Adrenal gland (tissue), 12 donors: ENCODE measurements around the gene ZFHX3. TPM values are rescaled to one million over a fixed set of nuclear protein-coding genes. Genes with fewer than 3 reads are reported as not detected.

Source experiments
- DNase-seq, 7 donors: peaks; one replicate each; pipeline ENCODE4 v3.0.0-alpha.2; 2019 to 2020
- H3K27ac ChIP-seq, 5 donors: fragments of 200-600 bp; sonication (generic) in 4 of 5; 1 replicate in 3 of 5; 2 replicates in 2 of 5; pipeline versions ENCODE4 v1.5.1 to v1.8.0; 2016 to 2020; ENCODE audit warnings: mild to moderate bottlenecking in 1 of 5
- H3K27me3 ChIP-seq: fragments of 200-600 bp; 2 replicates; pipeline ENCODE4 v1.8.0; 2021
- H3K36me3 ChIP-seq, 2 donors: fragments of 200-600 bp; replicated peaks in 1 of 2; 1 replicate in 1 of 2; 2 replicates in 1 of 2; pipeline versions ENCODE4 v1.5.1 to v1.8.0; 2018 to 2022
- H3K4me1 ChIP-seq, 2 donors: fragments of 200-600 bp; replicated peaks in 1 of 2; 1 replicate in 1 of 2; 2 replicates in 1 of 2; pipeline versions ENCODE4 v1.5.1 to v1.8.0; 2018 to 2021
- H3K4me3 ChIP-seq, 4 donors: fragments of 200-600 bp; sonication (generic) in 3 of 4; one replicate each; pipeline ENCODE4 v1.5.1; 2016 to 2018
- H3K9me3 ChIP-seq, 3 donors: fragments of 200-600 bp; sonication (generic) in 1 of 3; replicated peaks in 1 of 3; 1 replicate in 2 of 3; 2 replicates in 1 of 3; pipeline versions ENCODE4 v1.5.1 to v1.8.0; 2016 to 2021
- POLR2A ChIP-seq, 2 donors: fragments of 450-650 bp; IDR thresholded peaks; one replicate each; pipeline ENCODE4 v1.6.1; 2017; ENCODE audit warnings: antibody characterized with exemption in 2 of 2, mild to moderate bottlenecking in 2 of 2, moderate library complexity in 1 of 2
- WGBS, 4 donors: extraction: QIAGEN DNeasy Blood & Tissue Kit in 2 of 4; methylation state at CpG; one replicate each; pipeline versions ENCODE4 v1.1.5 to v1.1.7; 2013 to 2017; 5-methylcytosine and 5-hydroxymethylcytosine counted together
- intact Hi-C, 2 donors: fragments of 100-400 bp; cut with DNase I; formaldehyde crosslinking; loops; one replicate each; pipeline versions ENCODE4 v1.14.1 to v1.15.0; 2022 to 2023
- polyA plus RNA-seq, 3 donors: library from polyadenylated mRNA; stranded (reverse); fragments of 200-250 nt in 2 of 3; fragments of 350-450 nt in 1 of 3; fragmentation: Illumina TruSeq in 1 of 3; extraction: RNeasy Lipid Tissue Mini Kit (QIAGEN cat#74804) in 1 of 3; gene quantifications; one replicate each; pipeline ENCODE4 v1.2.3, GENCODE V29; 2013 to 2014
- total RNA-seq, 9 donors: library from RNA; depleted of rRNA in 4 of 9; stranded (reverse); fragments of >200 nt in 4 of 9; fragments of 120-200 nt in 1 of 9; fragmentation: NEBNext Ultra II Directional in 1 of 9; extraction: Animal tissue kit (Norgen Biotek cat#: 25700) in 1 of 9; gene quantifications; one replicate each; pipeline versions ENCODE4 v1.1.0 to v1.2.4, GENCODE V29; 2013 to 2023
- TF ChIP-seq, protein P1 (sequence below), 6 experiments: fragments of 450-650 bp in 4 of 6; fragments of 200-600 bp in 2 of 6; sonication (generic) in 1 of 6; IDR thresholded peaks; 1 replicate in 5 of 6; 2 replicates in 1 of 6; pipeline versions ENCODE4 v1.5.1 to v1.8.0; 2016 to 2021; ENCODE audit warnings: antibody characterized with exemption in 6 of 6, mild to moderate bottlenecking in 2 of 6, moderate library complexity in 1 of 6
- donor health status: healthy with polysubstance abuse.
- donor health status: Bipolar disorder and iron deficiency.
- donor health status: DM: yes; HTN: yes; CAD: no.
- donor health status: DM: no; HTN: no; CAD: no.
- donor health status: DM: no; HTN: no; CAD: no.
- donor health status: DM: yes; HTN: yes; CAD: no.

ZFHX3 gene
- total and polyA plus RNA-seq, 12 donors = 2.4 to 31.6 (median 19.3) TPM

DNA sequence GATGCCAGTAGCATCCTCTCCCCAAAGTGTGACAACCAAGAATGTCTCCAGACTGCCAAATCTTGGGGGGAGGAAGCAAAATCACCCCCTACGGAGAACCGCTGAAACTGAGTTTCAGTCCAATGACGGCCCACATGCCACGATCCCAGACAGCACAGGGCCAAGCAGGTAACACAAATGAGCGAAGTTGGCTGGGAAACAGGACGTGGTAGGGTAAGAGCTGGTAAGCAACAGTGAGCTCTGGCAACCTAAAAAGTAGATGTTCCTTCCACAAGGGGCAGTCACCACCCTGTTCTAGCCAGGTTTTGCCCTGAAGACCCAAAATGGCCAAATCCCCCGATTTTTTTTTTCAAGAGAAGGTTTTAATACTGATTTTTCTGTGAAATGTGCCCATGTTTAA lies 25.4 kb downstream of the ZFHX3 start:
- peak overlapping the region in 3 of 5 donors; percentile 27 to 73 (median 56) for H3K27ac ChIP-seq
- peaks cover 40 to 66% of the 10 kb centered on the region in 2 donors for H3K4me1 ChIP-seq
- WGBS, 4 donors = 82 to 94% (median 85%) methylated on average over 7 of the region's 7 CpGs
- TF ChIP-seq, protein P1, sequence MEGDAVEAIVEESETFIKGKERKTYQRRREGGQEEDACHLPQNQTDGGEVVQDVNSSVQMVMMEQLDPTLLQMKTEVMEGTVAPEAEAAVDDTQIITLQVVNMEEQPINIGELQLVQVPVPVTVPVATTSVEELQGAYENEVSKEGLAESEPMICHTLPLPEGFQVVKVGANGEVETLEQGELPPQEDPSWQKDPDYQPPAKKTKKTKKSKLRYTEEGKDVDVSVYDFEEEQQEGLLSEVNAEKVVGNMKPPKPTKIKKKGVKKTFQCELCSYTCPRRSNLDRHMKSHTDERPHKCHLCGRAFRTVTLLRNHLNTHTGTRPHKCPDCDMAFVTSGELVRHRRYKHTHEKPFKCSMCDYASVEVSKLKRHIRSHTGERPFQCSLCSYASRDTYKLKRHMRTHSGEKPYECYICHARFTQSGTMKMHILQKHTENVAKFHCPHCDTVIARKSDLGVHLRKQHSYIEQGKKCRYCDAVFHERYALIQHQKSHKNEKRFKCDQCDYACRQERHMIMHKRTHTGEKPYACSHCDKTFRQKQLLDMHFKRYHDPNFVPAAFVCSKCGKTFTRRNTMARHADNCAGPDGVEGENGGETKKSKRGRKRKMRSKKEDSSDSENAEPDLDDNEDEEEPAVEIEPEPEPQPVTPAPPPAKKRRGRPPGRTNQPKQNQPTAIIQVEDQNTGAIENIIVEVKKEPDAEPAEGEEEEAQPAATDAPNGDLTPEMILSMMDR (IDR thresholded peaks at IDR 0.05) = no peak
- TF ChIP-seq POLR2A (IDR thresholded peaks at IDR 0.05) = no peak
- H3K36me3 ChIP-seq = no peaks in the 10 kb centered on the region
- no peak overlapping the region for H3K4me3 ChIP-seq
- DNase-seq = peak in 1 of 7 donors; percentile 47
- intact Hi-C loops = no loop called here
- H3K27me3 ChIP-seq = no peaks in the 10 kb centered on the region
- no peaks in the 10 kb centered on the region for H3K9me3 ChIP-seq

DNA sequence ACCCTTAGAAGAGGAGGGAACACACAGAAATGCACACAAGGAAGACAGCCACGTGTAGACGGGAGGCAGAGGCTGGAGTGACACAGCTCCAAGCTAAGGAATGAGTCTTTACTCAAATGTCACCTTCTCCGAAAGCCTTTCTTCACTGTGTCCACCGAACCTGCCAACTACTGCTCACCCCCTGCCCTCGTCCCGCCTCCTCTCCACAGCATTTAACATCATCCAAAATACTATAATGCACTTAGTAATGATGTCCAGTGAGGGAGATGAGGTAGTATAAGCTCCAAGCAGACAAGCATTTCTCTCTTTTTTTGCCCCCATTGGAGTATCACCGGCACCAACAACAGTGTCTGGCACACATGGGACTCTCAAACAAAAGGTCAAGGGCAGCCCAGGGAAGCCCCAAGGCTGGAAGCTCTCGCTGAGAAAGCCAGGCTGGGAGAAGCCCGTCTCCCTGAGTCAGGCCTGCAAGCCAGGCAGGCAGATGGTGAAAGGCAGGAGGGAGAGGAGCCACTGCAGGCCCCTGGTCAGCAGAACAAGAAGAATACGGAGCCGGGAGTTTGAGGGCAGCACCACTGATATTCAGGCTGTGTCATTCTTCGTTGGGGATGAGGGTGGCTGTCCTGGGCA lies 25.9 kb downstream of the ZFHX3 start:
- H3K27ac ChIP-seq = peak overlapping the region in 4 of 5 donors; percentile 27 to 73 (median 45)
- intact Hi-C loops = no loop called here
- WGBS, 4 donors = 53 to 67% (median 56%) methylated on average over 10 to 12 of the region's 12 CpGs

DNA sequence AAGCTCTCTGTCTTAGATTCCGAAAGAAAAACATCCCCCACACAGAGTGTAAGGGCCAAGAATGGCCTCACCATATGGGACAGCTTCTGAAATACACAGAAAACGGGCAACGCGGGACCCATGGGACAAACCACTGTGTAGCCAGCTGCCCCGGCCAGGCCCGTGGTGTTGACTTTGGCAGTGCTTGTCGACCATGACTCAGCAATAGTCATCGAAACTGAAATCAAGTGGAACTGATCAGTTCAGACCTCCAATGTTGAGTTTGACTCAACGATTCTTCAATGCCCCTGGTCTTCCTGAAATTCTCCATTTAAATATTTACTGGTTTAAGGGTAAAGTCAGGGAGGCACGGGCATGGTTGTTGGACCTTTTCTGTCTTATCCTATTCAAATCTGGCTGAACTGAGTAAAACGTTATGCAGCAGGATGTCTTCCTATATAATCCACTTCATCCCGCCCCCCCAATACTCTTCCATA lies 27.5 kb downstream of the ZFHX3 start:
- Histone ChIP-seq H3K27ac (peak overlapping the region; percentile 4 to 87 (median 65)), H3K4me3 (no peak overlapping the region), H3K36me3 (no peaks in the 10 kb centered on the region), H3K4me1 (peaks cover 37 to 71% of the 10 kb centered on the region in 2 donors), H3K9me3 (no peaks in the 10 kb centered on the region), H3K27me3 (no peaks in the 10 kb centered on the region)
- DNase-seq = peak; percentile 63 to 88 (median 82)
- intact Hi-C loops = no loop called here
- WGBS, 4 donors = 39 to 52% (median 48%) methylated on average over 10 to 12 of the region's 12 CpGs
- no peak for TF ChIP-seq POLR2A (IDR thresholded peaks at IDR 0.05)
- TF ChIP-seq, protein P1 (IDR thresholded peaks at IDR 0.05) = no peak

More for the DNA sequence above, 25.9 kb downstream of the ZFHX3 start:
- H3K9me3 ChIP-seq = no peaks in the 10 kb centered on the region
- H3K4me1 ChIP-seq = peaks cover 36 to 61% of the 10 kb centered on the region in 2 donors
- no peaks in the 10 kb centered on the region for H3K36me3 ChIP-seq
- peak in 6 of 7 donors; percentile 55 to 71 (median 60) for DNase-seq
- TF ChIP-seq, protein P1 (IDR thresholded peaks at IDR 0.05) = no peak
- no peak for TF ChIP-seq POLR2A (IDR thresholded peaks at IDR 0.05)
- no peak overlapping the region for H3K4me3 ChIP-seq
- no peaks in the 10 kb centered on the region for H3K27me3 ChIP-seq

DNA sequence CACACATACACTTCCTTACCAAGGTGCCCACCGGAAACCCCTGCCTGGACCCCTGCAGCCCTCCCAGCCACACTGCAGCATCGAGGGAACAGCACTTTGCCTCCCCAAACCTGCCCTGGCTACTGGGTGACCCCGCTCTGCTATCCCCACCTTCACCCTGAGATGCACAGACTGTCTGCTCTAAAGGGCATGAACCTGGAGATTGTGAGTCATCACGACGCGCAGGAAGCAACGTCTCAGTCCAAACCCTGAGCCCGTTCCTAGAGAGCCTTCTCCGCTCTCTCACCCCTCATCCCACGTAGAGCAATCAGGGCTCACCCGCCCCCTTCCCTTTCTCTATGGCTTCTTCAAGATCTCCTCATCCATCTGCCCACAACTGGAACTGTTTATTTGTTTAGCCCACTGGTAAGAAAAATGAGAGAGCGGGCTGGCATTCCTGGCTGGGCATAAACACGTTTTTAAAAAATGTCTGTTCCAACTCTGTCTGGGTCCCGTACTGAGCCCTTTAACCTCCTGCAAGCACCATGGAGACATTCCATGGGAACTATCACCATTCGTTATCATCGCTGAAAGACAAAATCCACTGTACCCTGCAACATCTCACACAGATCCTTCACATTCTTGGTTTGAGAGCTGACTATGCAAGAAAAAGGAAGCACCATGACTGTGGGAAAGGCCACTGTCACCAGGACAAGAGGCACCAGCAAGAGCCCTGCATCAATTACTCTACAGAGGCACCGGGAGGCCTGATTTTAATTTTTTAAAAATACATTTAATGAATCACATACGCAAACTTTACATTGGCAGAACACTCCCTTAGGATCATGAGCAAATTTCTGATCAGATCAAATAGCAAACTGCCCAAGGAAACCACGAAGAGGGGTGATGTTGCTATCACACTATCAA lies 28.2 kb downstream of the ZFHX3 start:
- peak; percentile 55 to 87 (median 77) for DNase-seq
- H3K27ac ChIP-seq = peak overlapping the region; percentile 22 to 87 (median 65)

More for the DNA sequence above, 28.2 kb downstream of the ZFHX3 start:
- TF ChIP-seq, protein P1 (IDR thresholded peaks at IDR 0.05) = no peak
- peak in 1 of 2 donors; percentile 24 for TF ChIP-seq POLR2A (IDR thresholded peaks at IDR 0.05)
- 39 to 50% (median 44%) methylated on average over 18 to 19 of the region's 19 CpGs for WGBS, 4 donors
- H3K36me3 ChIP-seq = no peaks in the 10 kb centered on the region
- no peaks in the 10 kb centered on the region for H3K27me3 ChIP-seq
- no peaks in the 10 kb centered on the region for H3K9me3 ChIP-seq
- intact Hi-C loops = no loop called here
- H3K4me3 ChIP-seq = no peak overlapping the region
- H3K4me1 ChIP-seq = peaks cover 30 to 64% of the 10 kb centered on the region in 2 donors
